Stomach (tissue), 4 donors: ENCODE results near the gene CFAP65.

ENCODE experiments used
- CTCF ChIP-seq, 7 experiments: fragments of 450-650 bp in 4 of 7; fragments of 200-600 bp in 3 of 7; sonication (generic) in 3 of 7; IDR thresholded peaks; one replicate each; pipeline ENCODE4 v1.5.1; 2016 to 2019; ENCODE audit warnings: antibody characterized with exemption in 7 of 7, control low read depth in 2 of 7, mild to moderate bottlenecking in 1 of 7
- POLR2A ChIP-seq, 4 donors: fragments of 450-650 bp; IDR thresholded peaks; one replicate each; pipeline ENCODE4 v1.6.1; 2016; ENCODE audit warnings: antibody characterized with exemption in 4 of 4, control low read depth in 2 of 4, mild to moderate bottlenecking in 1 of 4, moderate library complexity in 1 of 4

DNA sequence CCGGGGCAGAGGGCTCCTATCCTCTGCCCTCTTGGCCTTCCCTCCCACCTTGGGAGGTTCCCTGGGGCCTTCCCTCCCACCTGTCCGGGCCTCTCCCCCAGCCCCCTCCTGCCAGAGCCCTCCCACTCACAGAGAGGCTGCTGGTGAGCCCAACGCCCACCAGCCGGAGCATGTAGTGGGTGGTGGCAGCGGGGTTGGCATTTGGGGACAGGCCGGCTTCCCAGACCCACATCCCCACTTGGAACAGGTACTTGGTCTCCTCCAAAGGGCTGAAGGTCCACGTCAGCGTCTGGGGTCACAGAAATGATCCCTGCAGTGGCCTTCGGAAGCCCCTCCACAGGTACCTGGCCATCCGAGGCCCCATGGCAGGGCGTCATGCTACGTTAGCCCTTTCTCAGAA is 19.3 kb downstream of the CFAP65 start:
- no peak for TF ChIP-seq CTCF (IDR thresholded peaks at IDR 0.05)
- no peak for TF ChIP-seq POLR2A (IDR thresholded peaks at IDR 0.05)
